ENCODE data around the gene IFT25.

Gene IFT25

GRCh38 chr1:53927376-53927881 lies 18.1 kb downstream of the IFT25 start:
- DNase-seq (ENCODE audit: low spot score): no peak

- DNase-seq (ENCODE audit: low spot score): no peak
Measured at GRCh38 chr1:53919675-53920066, 25.8 kb downstream of the IFT25 start.

- DNase-seq (ENCODE audit: low spot score): no peak
Measured at GRCh38 chr1:53918343-53918742, 27.2 kb downstream of the IFT25 start.

GRCh38 chr1:53913352-53914033 lies 32.0 kb downstream of the IFT25 start:
- DNase-seq (ENCODE audit: low spot score): no peak

- DNase-seq (ENCODE audit: low spot score): no peak
Measured at GRCh38 chr1:53911442-53911841, 34.1 kb downstream of the IFT25 start.

GRCh38 chr1:53909946-53910345 lies 35.6 kb downstream of the IFT25 start:
- DNase-seq (ENCODE audit: low spot score): no peak

GRCh38 chr1:53906121-53906520 lies 39.4 kb downstream of the IFT25 start:
- DNase-seq (ENCODE audit: low spot score): no peak

DNA sequence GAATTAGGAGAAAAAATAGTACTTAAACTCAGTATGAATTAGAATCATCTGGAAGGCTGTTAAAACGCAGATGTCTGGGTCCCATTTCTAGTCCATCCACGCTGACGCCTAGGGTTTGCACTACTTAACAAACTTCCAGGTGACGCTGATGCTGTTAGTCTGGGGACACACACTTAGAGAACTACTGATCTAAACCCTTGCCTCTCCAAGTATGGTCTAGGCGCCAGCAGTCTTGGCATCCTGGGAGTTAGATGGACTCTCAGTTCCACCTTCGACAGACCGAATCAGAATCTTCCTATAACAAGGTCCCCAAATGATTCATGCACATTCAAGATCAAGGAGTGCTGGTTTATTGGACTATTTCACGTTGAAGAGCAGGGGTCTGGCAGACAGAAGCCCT lies 40.0 kb downstream of the IFT25 start:
- no peak for DNase-seq (ENCODE audit: low spot score)

- DNase-seq (ENCODE audit: low spot score): no peak
Measured at GRCh38 chr1:53902235-53903138, 43.0 kb downstream of the IFT25 start.

GRCh38 chr1:53899708-53900107 lies 45.8 kb downstream of the IFT25 start:
- no peak for DNase-seq (ENCODE audit: low spot score)

- no peak for DNase-seq (ENCODE audit: low spot score)
Measured at GRCh38 chr1:53899206-53899628, 46.3 kb downstream of the IFT25 start.

DNA sequence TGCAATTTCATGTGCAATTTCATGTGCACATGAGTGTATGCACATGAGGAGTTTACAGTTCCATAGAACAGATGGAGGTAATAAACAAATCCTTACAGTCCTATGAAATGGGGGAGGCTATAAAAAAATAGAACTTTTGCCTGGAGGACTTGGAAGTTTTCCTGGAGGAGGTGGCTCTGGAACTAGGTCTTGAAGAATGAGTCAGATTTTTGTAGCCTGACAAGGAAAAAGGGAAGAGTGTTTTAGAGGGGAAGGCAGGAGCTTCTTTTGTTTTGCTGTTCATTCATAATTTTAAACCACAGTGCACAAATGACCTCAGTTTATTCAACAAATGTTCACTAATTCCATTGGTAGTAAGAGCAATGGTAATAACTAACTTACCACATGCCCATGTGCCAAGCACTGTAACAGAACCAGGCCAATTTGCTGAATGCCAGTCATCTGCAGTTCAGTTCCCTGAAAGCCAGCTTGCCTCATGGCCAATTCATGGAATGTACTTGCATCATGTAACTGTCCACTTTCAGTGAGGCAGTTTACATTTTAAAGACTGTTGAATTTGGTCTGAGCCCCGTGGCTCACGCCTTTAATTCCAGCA lies 48.8 kb downstream of the IFT25 start:
- DNase-seq (ENCODE audit: low spot score): no peak

GRCh38 chr1:53895421-53895820 lies 50.1 kb downstream of the IFT25 start:
- no peak for DNase-seq (ENCODE audit: low spot score)

- DNase-seq (ENCODE audit: low spot score): no peak
Measured at GRCh38 chr1:53894644-53895043, 50.9 kb downstream of the IFT25 start.

DNA sequence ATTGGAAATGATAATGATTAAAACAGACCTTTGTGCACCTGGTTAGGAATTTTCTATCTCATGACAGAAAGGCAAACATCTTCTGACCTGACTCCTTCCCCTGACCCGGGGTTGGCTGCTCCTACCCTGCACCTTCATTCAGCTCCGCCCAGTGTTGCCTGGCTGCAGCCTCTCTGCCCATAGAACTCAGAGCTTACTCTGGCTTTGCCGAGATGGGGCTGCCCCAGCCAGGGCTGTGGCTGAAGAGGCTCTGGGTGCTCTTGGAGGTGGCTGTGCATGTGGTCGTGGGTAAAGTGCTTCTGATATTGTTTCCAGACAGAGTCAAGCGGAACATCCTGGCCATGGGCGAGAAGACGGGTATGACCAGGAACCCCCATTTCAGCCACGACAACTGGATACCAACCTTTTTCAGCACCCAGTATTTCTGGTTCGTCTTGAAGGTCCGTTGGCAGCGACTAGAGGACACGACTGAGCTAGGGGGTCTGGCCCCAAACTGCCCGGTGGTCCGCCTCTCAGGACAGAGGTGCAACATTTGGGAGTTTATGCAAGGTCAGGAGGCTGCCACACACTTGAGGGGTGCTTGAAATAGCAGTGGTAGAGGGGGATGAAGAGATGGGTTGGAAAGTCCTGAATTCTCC lies 51.4 kb downstream of the IFT25 start, which contains the start of gene DIO1:
TSS of gene DIO1 (plus strand) at position 189 of the 638 bp plus-strand sequence. CDS start at position 213, 24 bp downstream.
- DNase-seq (ENCODE audit: low spot score): no peak

DNA sequence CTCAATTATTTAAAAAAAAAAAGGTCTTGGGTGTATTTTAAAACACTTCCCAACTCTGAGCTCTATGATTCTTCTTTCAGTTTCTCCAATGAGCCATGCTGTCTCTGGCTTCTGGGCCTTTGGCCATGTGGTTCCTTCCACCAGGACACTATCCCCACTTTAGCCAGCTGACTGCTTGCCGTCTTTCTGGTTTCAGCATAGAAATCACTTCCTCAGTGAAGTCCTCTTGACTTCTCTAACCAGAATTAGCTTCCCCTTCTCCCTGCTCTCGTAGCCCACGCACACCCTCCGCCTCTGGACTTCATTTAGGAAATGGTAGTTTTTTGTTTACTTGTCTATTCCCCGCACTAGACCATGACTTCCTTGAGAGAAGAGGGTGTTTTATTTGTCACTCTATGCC lies 52.6 kb downstream of the IFT25 start:
- no peak for DNase-seq (ENCODE audit: low spot score)

GRCh38 chr1:53891678-53892077 lies 53.8 kb downstream of the IFT25 start:
- DNase-seq (ENCODE audit: low spot score): no peak

- DNase-seq (ENCODE audit: low spot score): no peak
Measured at GRCh38 chr1:53891018-53891417, 54.5 kb downstream of the IFT25 start.

DNA sequence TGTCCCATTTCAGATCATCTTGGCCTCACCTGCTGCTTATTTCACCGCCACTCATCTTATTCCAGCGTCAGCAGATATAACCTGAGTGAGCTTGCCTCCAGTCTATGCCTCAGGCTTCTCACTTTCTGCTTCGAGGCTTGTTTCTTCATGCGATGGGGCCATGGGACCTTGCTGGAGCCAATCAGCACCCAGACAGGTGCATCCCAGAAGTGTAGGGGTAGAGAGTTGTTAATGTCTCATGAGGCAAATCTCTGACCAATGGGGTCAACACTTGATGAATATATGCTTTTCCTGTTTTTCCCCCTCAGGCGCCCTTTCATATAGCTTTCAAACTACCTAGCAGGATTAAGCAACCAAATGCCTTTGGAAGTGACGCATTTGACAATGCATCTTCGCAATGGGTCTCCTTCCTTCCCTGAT lies 55.0 kb downstream of the IFT25 start:
- DNase-seq (ENCODE audit: low spot score): no peak

- peak; percentile 87 for DNase-seq (ENCODE audit: low spot score)
Measured at GRCh38 chr1:53889304-53890298, 55.9 kb downstream of the IFT25 start, which contains the start of gene YIPF1. Gene YIPF1 (minus strand): TSS chr1:53889797. CDS start chr1:53888937, 860 bp downstream.

DNA sequence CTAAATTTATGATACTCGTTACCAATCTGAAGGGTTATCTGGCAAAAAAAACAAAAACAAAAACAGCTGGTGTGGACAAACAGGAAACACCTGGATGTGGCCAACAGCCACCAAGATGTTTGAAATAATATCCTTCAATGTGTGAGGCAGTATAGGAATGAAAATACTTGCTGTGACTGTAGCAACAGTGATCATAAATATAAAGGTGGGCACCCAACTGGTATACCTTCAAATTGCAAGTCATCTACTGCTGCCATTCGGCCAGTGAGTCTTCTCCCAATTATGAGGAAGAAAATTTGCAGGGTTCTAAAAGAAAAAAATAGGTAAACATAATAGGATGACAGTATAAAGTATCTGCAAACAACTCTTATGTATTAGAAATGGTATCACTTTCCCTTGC lies 56.8 kb downstream of the IFT25 start:
- no peak for DNase-seq (ENCODE audit: low spot score)
